H1 (cell line): ENCODE measurements around the gene LYPD4. TPM values are rescaled to one million over a fixed set of nuclear protein-coding genes. Genes with fewer than 3 reads are reported as not detected.
A peak's percentile ranks its signal among the peaks of the same experiment; 100 is the strongest.

Experiments used
- CTCF ChIA-PET: fragments of 300-600 bp; sonication (Branson Sonifier 250); formaldehyde crosslinking; loops from one replicate; lab custom pipeline; 2021; ENCODE audit not compliant: partially characterized antibody; lab: Charles Lee
- POLR2A ChIA-PET: fragments of 300-600 bp; sonication (Branson Sonifier 250); formaldehyde crosslinking; loops from one replicate; lab custom pipeline; 2021; ENCODE audit warnings: inconsistent platforms; ENCODE audit not compliant: partially characterized antibody; lab: Charles Lee
- DNase-seq, 2 experiments: peaks; one replicate each; pipeline versions ENCODE4 v3.0.0 to v3.0.0-alpha.2; 2010 to 2022; ENCODE audit warnings: low spot score in 2 of 2, low read depth in 1 of 2, mixed read lengths in 1 of 2
- FAIRE-seq: peaks from 2 replicates; lab custom pipeline; 2011; peaks lifted over from hg19 to GRCh38; lab: Jason Lieb, UNC
- H2AFZ ChIP-seq: 2 replicates; pipeline ENCODE4 v1.8.1; 2012; ENCODE audit warnings: low read length, inconsistent platforms
- H2AK5ac ChIP-seq: 2 replicates; pipeline ENCODE4 v1.6.1; 2013; ENCODE audit warnings: low read depth, low read length
- H2BK120ac ChIP-seq: replicated peaks from 2 replicates; pipeline ENCODE3; 2013; ENCODE audit warnings: low read depth, low read length, inconsistent platforms
- H2BK12ac ChIP-seq: 2 replicates; pipeline ENCODE4 v1.6.1; 2013; ENCODE audit warnings: low read depth, low read length
- H2BK15ac ChIP-seq: 2 replicates; pipeline ENCODE4 v1.6.1; 2013; ENCODE audit warnings: low read length
- H2BK20ac ChIP-seq: 2 replicates; pipeline ENCODE4 v1.6.1; 2013; ENCODE audit warnings: low read length
- H2BK5ac ChIP-seq: 2 replicates; pipeline ENCODE4 v1.6.1; 2013; ENCODE audit warnings: low read depth, low read length
- H3K14ac ChIP-seq: 2 replicates; pipeline ENCODE4 v1.6.1; 2013; ENCODE audit warnings: inconsistent platforms; ENCODE audit not compliant: insufficient read length
- H3K18ac ChIP-seq: 2 replicates; pipeline ENCODE4 v1.6.1; 2013; ENCODE audit warnings: low read length; ENCODE audit errors: extremely low read depth
- H3K23ac ChIP-seq: 2 replicates; pipeline ENCODE4 v1.6.1; 2013; ENCODE audit warnings: inconsistent platforms; ENCODE audit not compliant: insufficient read length
- H3K23me2 ChIP-seq: 2 replicates; pipeline ENCODE4 v1.6.1; 2013; ENCODE audit warnings: low read depth, low read length
- H3K27ac ChIP-seq: 2 replicates; pipeline ENCODE4 v1.6.1; 2011; ENCODE audit warnings: low read depth, low read length, inconsistent platforms
- H3K27me3 ChIP-seq, 4 experiments: replicated peaks in 1 of 4; 1 replicate in 1 of 4; 2 replicates in 3 of 4; pipeline versions ENCODE4 v1.6.1 to v1.8.1; 2011 to 2013; ENCODE audit warnings: low read length in 3 of 4, mild to moderate bottlenecking in 3 of 4, inconsistent platforms in 2 of 4, mixed read lengths in 2 of 4, moderate library complexity in 1 of 4; ENCODE audit not compliant: control insufficient read depth in 3 of 4, insufficient read depth in 3 of 4; ENCODE audit errors: extremely low read depth in 1 of 4
- H3K36me3 ChIP-seq, 4 experiments: 2 replicates each; pipeline versions ENCODE4 v1.6.1 to v1.8.1; 2011 to 2013; ENCODE audit warnings: mild to moderate bottlenecking in 4 of 4, low read length in 3 of 4, moderate library complexity in 2 of 4, control low read depth in 1 of 4, inconsistent platforms in 1 of 4; ENCODE audit not compliant: insufficient read depth in 4 of 4, control insufficient read depth in 2 of 4
- H3K4ac ChIP-seq: replicated peaks from 2 replicates; pipeline ENCODE3; 2013; ENCODE audit warnings: low read length, low read depth, mixed read lengths, inconsistent platforms; ENCODE audit not compliant: insufficient read length
- H3K4me1 ChIP-seq, 4 experiments: replicated peaks in 1 of 4; 1 replicate in 1 of 4; 2 replicates in 3 of 4; pipeline versions ENCODE4 v1.6.1 to v1.8.1; 2011 to 2013; ENCODE audit warnings: low read length in 3 of 4, inconsistent platforms in 2 of 4, mixed read lengths in 1 of 4; ENCODE audit not compliant: insufficient read depth in 4 of 4, control insufficient read depth in 3 of 4
- H3K4me2 ChIP-seq, 2 experiments: 2 replicates each; pipeline versions ENCODE4 v1.6.1 to v1.8.1; 2011 to 2013; ENCODE audit warnings: low read depth in 2 of 2, low read length in 2 of 2, control low read depth in 1 of 2, inconsistent platforms in 1 of 2, mild to moderate bottlenecking in 1 of 2; ENCODE audit not compliant: insufficient read depth in 1 of 2
- H3K4me3 ChIP-seq, 4 experiments: fragments of 200-600, 300-600 bp in 1 of 4; sonication (generic), shearing (Covaris generic), sonication (Bioruptor Twin) in 1 of 4; 2 replicates each; pipeline versions ENCODE4 v1.5.1 to v1.8.1; 2011 to 2016; ENCODE audit warnings: low read length in 4 of 4, low read depth in 3 of 4, control low read depth in 2 of 4, inconsistent platforms in 2 of 4, mild to moderate bottlenecking in 2 of 4, mixed read lengths in 1 of 4, moderate library complexity in 1 of 4; ENCODE audit not compliant: insufficient read depth in 2 of 4; ENCODE audit errors: extremely low read depth in 1 of 4
- H3K56ac ChIP-seq: replicated peaks from 2 replicates; pipeline ENCODE3; 2013; ENCODE audit warnings: low read depth, mild to moderate bottlenecking, mixed read lengths, low read length, inconsistent platforms; ENCODE audit not compliant: insufficient read length
- H3K79me1 ChIP-seq: 2 replicates; pipeline ENCODE4 v1.6.1; 2013; ENCODE audit warnings: low read depth, low read length, control low read depth
- H3K79me2 ChIP-seq, 2 experiments: 2 replicates each; pipeline versions ENCODE4 v1.6.1 to v1.8.1; 2012 to 2013; ENCODE audit warnings: low read length in 2 of 2, mild to moderate bottlenecking in 2 of 2, inconsistent platforms in 1 of 2; ENCODE audit not compliant: insufficient read depth in 2 of 2, control insufficient read depth in 1 of 2
- H3K9ac ChIP-seq, 4 experiments: replicated peaks in 1 of 4; 1 replicate in 1 of 4; 2 replicates in 3 of 4; pipeline versions ENCODE4 v1.6.1 to v1.8.1; 2011 to 2013; ENCODE audit warnings: low read depth in 3 of 4, low read length in 3 of 4, control low read depth in 2 of 4, mild to moderate bottlenecking in 2 of 4, moderate library complexity in 2 of 4, inconsistent platforms in 1 of 4; ENCODE audit errors: extremely low read depth in 1 of 4
- H3K9me3 ChIP-seq, 2 experiments: 2 replicates each; pipeline versions ENCODE4 v1.6.1 to v1.8.1; 2012 to 2013; ENCODE audit warnings: mild to moderate bottlenecking in 2 of 2, moderate library complexity in 2 of 2, control low read depth in 1 of 2, inconsistent platforms in 1 of 2, low read depth in 1 of 2, low read length in 1 of 2, mixed read lengths in 1 of 2; ENCODE audit not compliant: insufficient read depth in 2 of 2
- H4K20me1 ChIP-seq, 2 experiments: replicated peaks in 1 of 2; 2 replicates each; pipeline versions ENCODE3 to v1.8.1; 2011 to 2013; ENCODE audit warnings: inconsistent platforms in 2 of 2, low read length in 2 of 2, mild to moderate bottlenecking in 1 of 2; ENCODE audit not compliant: insufficient read depth in 2 of 2, control insufficient read depth in 1 of 2
- H4K5ac ChIP-seq: 2 replicates; pipeline ENCODE4 v1.6.1; 2013; ENCODE audit warnings: low read length, low read depth, mixed read lengths, inconsistent platforms; ENCODE audit not compliant: insufficient read length
- H4K8ac ChIP-seq: 2 replicates; pipeline ENCODE4 v1.8.0; 2013; ENCODE audit warnings: mild to moderate bottlenecking, moderate library complexity, low read length, inconsistent platforms; ENCODE audit not compliant: insufficient read depth; ENCODE audit errors: extremely low read depth
- H4K91ac ChIP-seq: replicated peaks from 2 replicates; pipeline ENCODE3; 2013; ENCODE audit warnings: low read length, mixed read lengths, inconsistent platforms; ENCODE audit not compliant: insufficient read length
- BRCA1 ChIP-seq: IDR thresholded peaks from 2 replicates; pipeline ENCODE4 v1.6.1; 2012; ENCODE audit warnings: low read depth, low read length, improper control_type of control experiment
- CHD2 ChIP-seq: IDR thresholded peaks from 2 replicates; pipeline ENCODE4 v1.6.1; 2012; ENCODE audit warnings: low read length, improper control_type of control experiment
- CTBP2 ChIP-seq: IDR thresholded peaks from 2 replicates; pipeline ENCODE4 v1.7.0; 2011; ENCODE audit warnings: borderline replicate concordance, mild to moderate bottlenecking, moderate library complexity, mixed read lengths, low read length; ENCODE audit not compliant: insufficient read depth, insufficient read length
- POLR2A ChIP-seq, 2 experiments: IDR thresholded peaks; 1 replicate in 1 of 2; 2 replicates in 1 of 2; pipeline ENCODE4 v1.6.1; 2011; ENCODE audit warnings: low read depth in 2 of 2, low read length in 2 of 2, mild to moderate bottlenecking in 2 of 2; ENCODE audit errors: control extremely low read depth in 1 of 2
- SAP30 ChIP-seq: fragments of 300-600 bp; sonication (generic); IDR thresholded peaks from 2 replicates; pipeline ENCODE4 v1.7.1; 2012; ENCODE audit warnings: low read length, moderate library complexity, mild to moderate bottlenecking, inconsistent platforms; ENCODE audit not compliant: insufficient read depth, insufficient replicate concordance
- SIX5 ChIP-seq: IDR thresholded peaks from 2 replicates; pipeline ENCODE4 v1.6.1; 2011; ENCODE audit warnings: mild to moderate bottlenecking, low read depth, low read length
- TBP ChIP-seq: IDR thresholded peaks from 2 replicates; pipeline ENCODE4 v1.6.1; 2011; ENCODE audit warnings: low read depth, low read length, improper control_type of control experiment
- TEAD4 ChIP-seq: IDR thresholded peaks from 2 replicates; pipeline ENCODE4 v1.6.1; 2012; ENCODE audit warnings: low read depth, low read length, inconsistent platforms, mixed read lengths
- ZNF274 ChIP-seq: IDR thresholded peaks from 2 replicates; pipeline ENCODE4 v1.7.0; 2012; ENCODE audit warnings: low read length, borderline replicate concordance; ENCODE audit errors: extremely low read depth
- WGBS, 2 experiments: shearing (Covaris generic) in 1 of 2; methylation state at CpG; one replicate each; pipeline versions ENCODE4 v1.1.6 to v1.1.7; 2013 to 2015; ENCODE audit warnings: low lambda C conversion rate in 2 of 2, mixed read lengths in 2 of 2, inconsistent platforms in 1 of 2, low coverage in 1 of 2, missing lambda C conversion rate in 1 of 2; ENCODE audit not compliant: insufficient replicate concordance in 2 of 2, insufficient coverage in 1 of 2, insufficient read length in 1 of 2; ENCODE audit errors: extremely low coverage in 1 of 2, missing lambda C conversion rate in 1 of 2; 5-methylcytosine and 5-hydroxymethylcytosine counted together
- polyA plus RNA-seq, 7 experiments: library from polyadenylated mRNA; depleted of rRNA in 3 of 7; stranded (reverse) in 5 of 7; unstranded in 2 of 7; fragments of >200 nt in 5 of 7; fragments of 200-250 nt in 2 of 7; gene quantifications; 1 replicate in 5 of 7; 2 replicates in 1 of 7; 4 replicates in 1 of 7; pipeline versions ENCODE4 v1.2.1 to v1.2.3, GENCODE V29; 2011 to 2013; ENCODE audit warnings: missing spikeins in 2 of 7, mixed read lengths in 2 of 7
- total RNA-seq: library from RNA; stranded (reverse); fragmentation: NEBNext Ultra II Directional; extraction: Animal tissue kit (Norgen Biotek cat#: 25700); gene quantifications from 2 replicates; pipeline ENCODE4 v1.2.1, GENCODE V29; 2021
- TF ChIP-seq, protein P1 (sequence below): IDR thresholded peaks from 2 replicates; pipeline ENCODE4 v1.6.1; 2012; ENCODE audit warnings: inconsistent platforms

Gene LYPD4
- total and polyA plus RNA-seq, 2 of the 8 experiments (the other 6 are each of a cell fraction or from before 2014, with no cell fraction given) = 0.06 TPM; not detected in 1

DNA sequence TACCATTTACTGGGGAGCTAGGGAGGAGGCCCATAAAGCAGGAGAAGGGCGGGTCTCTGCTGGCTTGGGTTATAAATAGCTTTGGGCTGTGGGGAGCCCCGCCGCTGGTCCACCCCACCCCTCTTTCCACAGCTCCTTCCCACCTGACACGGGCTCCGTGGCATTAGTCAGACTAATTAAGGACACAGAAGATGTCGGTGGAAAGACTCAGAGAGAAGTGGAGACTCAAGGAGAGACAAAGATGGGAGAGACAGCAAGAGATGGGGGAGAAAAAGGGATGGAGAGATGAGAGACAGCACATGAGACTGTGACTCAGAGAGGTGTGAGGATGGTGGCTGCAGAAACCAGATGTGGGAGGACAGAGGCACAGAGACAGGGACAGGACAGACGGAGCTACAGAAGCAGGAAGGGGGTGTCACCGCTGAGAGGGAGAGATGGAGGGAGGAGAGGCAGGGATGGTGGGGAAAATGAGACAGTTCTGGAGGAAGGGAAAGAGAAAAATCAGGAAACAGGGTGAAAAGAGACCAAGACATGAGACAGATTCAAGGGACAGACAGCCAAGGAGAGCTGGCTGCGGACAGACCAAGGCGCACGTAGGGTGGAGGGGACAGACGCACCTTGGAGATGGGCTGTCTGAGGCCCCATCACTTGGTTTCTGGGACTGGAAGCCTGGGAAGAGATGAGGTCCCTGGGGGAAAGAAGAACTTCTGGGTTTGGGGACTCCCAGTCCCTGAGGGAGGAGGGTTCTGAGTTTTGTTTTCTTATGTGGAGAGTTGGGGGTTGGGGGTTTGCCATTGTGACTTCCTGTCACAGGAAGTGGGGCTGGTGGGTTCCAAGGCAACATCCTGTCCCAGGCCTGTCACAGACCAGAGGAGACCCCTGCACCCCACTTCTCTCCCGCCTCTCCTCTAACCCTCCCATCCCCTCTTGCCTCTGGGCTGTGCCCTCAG is 42.6 kb upstream of the LYPD4 start:
- ChIA-PET POLR2A (interaction anchor here (0.9 to 13.9 kb wide), 9 partner anchors 9 to 109 kb away, joined by 3 to 298 read pairs (median 4); partner anchors contain the start of genes CD79A and RPS19), CTCF (interaction anchor here (0.5 to 4.3 kb wide), 17 partner anchors 9 to 71 kb away, joined by 3 to 26 read pairs (median 4); partner anchors contain the start of genes CD79A, ERFL and RABAC1)
- peaks cover 3 to 6% of the 10 kb centered on the region in 2 experiments for H4K20me1 ChIP-seq
- no peak for FAIRE-seq
- H2BK12ac ChIP-seq = peak overlapping the region; percentile 95
- H4K91ac ChIP-seq = peak overlapping the region; percentile 79
- no peak overlapping the region for H4K8ac ChIP-seq
- H3K18ac ChIP-seq = peak overlapping the region; percentile 32; the same call in 1 of the 2 replicates
- WGBS, 2 experiments = 85% methylated on average over 12 of the region's 13 CpGs; no CpG with 5 or more reads in 1 of the 2 experiments
- peak overlapping the region; percentile 93 for H2BK20ac ChIP-seq
- peak overlapping the region; percentile 87 for H3K4ac ChIP-seq
- H3K27me3 ChIP-seq = peaks cover 1 to 12% (median 12%) of the 10 kb centered on the region in 4 experiments; a peak in 6 of 7 replicates
- H2BK120ac ChIP-seq = peak overlapping the region; percentile 58
- peak overlapping the region in 1 of 4 experiments; percentile 35; a peak in 1 of 8 replicates for H3K4me3 ChIP-seq
- no peak overlapping the region for H2AFZ ChIP-seq
- H3K36me3 ChIP-seq = peaks cover 0 to 2% (median 0%) of the 10 kb centered on the region in 4 experiments; a peak in 2 of 8 replicates
- H4K5ac ChIP-seq = no peak overlapping the region
- H2BK5ac ChIP-seq = peak overlapping the region; percentile 88; the same call in 1 of the 2 replicates
- peaks cover 2% of the 10 kb centered on the region; the same call in 1 of the 2 replicates for H3K79me1 ChIP-seq
- H3K9me3 ChIP-seq = no peaks in the 10 kb centered on the region
- no peak overlapping the region; a peak in 1 of 7 replicates for H3K9ac ChIP-seq
- DNase-seq = no peak
- no peak overlapping the region for H3K23ac ChIP-seq
- H3K14ac ChIP-seq = no peak overlapping the region
- H3K27ac ChIP-seq = 0 out of 2 replicates have a peak overlapping the region, but pooled peaks have one; percentile 15
- no peak overlapping the region for H3K56ac ChIP-seq
- H3K23me2 ChIP-seq = peaks cover 16% of the 10 kb centered on the region; the same call in 1 of the 2 replicates
- peak overlapping the region; percentile 98 for H2AK5ac ChIP-seq
- H2BK15ac ChIP-seq = peak overlapping the region; percentile 95; the same call in 1 of the 2 replicates
- H3K4me2 ChIP-seq = peak overlapping the region; percentile 52 to 56
- peaks cover 3 to 21% (median 11%) of the 10 kb centered on the region in 4 experiments for H3K4me1 ChIP-seq
- H3K79me2 ChIP-seq = peaks cover 0 to 3% of the 10 kb centered on the region in 2 experiments; a peak in 1 of 4 replicates
- TF ChIP-seq BRCA1 = no peak
- no peak for TF ChIP-seq TBP
- TF ChIP-seq, protein P1, sequence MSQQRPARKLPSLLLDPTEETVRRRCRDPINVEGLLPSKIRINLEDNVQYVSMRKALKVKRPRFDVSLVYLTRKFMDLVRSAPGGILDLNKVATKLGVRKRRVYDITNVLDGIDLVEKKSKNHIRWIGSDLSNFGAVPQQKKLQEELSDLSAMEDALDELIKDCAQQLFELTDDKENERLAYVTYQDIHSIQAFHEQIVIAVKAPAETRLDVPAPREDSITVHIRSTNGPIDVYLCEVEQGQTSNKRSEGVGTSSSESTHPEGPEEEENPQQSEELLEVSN = no peak
- TF ChIP-seq SIX5 = no peak
- TF ChIP-seq CHD2 = no peak
- TF ChIP-seq ZNF274 = no peak
- no peak for TF ChIP-seq TEAD4
- no peak for TF ChIP-seq CTBP2
- no peak for TF ChIP-seq POLR2A (IDR thresholded peaks at IDR 0.05; ENCODE audit: control extremely low read depth in 1 of 2, low read depth in 2 of 2, low read length in 2 of 2)
- no peak for TF ChIP-seq SAP30
